Measurements from ENCODE around the gene MCRIP2. TPM values are rescaled to one million over a fixed set of nuclear protein-coding genes. Genes with fewer than 3 reads are reported as not detected.
A peak's percentile ranks its signal among the peaks of the same experiment; 100 is the strongest.

Gene MCRIP2
- polyA plus RNA-seq, 2 of the 4 experiments (the other 2 are of a cell fraction), result 10.7 to 21.3 TPM

DNA sequence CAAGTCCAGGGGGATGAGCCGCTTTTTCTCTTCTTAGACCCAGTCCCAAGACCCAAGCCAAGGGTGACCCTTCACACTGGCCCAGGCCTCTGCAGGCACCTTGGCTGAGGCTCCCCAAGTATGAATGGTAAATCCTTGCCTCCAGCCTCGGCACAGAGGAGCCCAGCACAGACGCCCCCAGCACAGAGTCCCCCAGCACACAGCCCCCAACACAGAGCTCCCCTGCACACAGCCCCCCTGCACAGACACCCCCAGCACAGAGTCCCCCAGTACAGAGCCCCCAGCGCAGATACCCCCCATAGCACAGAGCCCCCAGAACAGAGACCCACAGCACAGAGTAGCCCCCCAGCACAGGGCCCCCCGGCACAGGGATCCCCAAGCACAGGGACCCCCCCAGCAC is 1.0 kb upstream of the MCRIP2 start:
- ATAC-seq, result no peak
- Histone ChIP-seq H3K4me1 (peaks cover 34% of the 10 kb centered on the region), H3K9me3 (no peaks in the 10 kb centered on the region), H3K27ac (peak overlapping the region in 1 of 2 experiments; percentile 94; a peak in 3 of 6 replicates), H3K4me2 (peak overlapping the region; percentile 86; the same call in 2 of the 3 replicates), H3K4me3 (no peak overlapping the region)
- POLR2A ChIA-PET, result interaction anchor here (0.7 kb wide), 1 partner anchor 39 kb away, joined by 7 read pairs; the partner anchor contains the start of gene STUB1
- FAIRE-seq, result no peak
- CTCF ChIA-PET, result interaction anchor here (0.5 kb wide), 1 partner anchor 45 kb away, joined by 3 read pairs; no protein-coding TSS in a partner anchor
- no peak for DNase-seq (ENCODE audit: low read depth in 1 of 2, low spot score in 1 of 2)
- TF ChIP-seq BHLHE40 (IDR thresholded peaks at IDR 0.05; ENCODE audit: low read depth, low read length) (no peak), CEBPB (IDR thresholded peaks at IDR 0.05) (no peak), SREBF2 (IDR thresholded peaks at IDR 0.05) (no peak), NFE2L2 (conservative IDR thresholded peaks at IDR 0.05; ENCODE audit: low read length) (no peak), CBX8 (IDR thresholded peaks at IDR 0.05) (no peak), FOXS1 (CRISPR knock-in tag; IDR thresholded peaks at IDR 0.05) (no peak), FOSB (CRISPR knock-in tag; IDR thresholded peaks at IDR 0.05) (no peak), TP53 (CRISPR knock-in tag; IDR thresholded peaks at IDR 0.05) (no peak), PHF8 (IDR thresholded peaks at IDR 0.05; ENCODE audit: borderline replicate concordance, low read depth) (no peak), ESRRA (IDR thresholded peaks at IDR 0.05; ENCODE audit: borderline replicate concordance, low read length) (no peak), EP300 (IDR thresholded peaks at IDR 0.05) (no peak), RCOR1 (IDR thresholded peaks at IDR 0.05; ENCODE audit: low read depth, low read length) (no peak), MAZ (IDR thresholded peaks at IDR 0.05; ENCODE audit: borderline replicate concordance, low read depth, low read length) (no peak), CHD2 (IDR thresholded peaks at IDR 0.05; ENCODE audit: low read length, partially characterized antibody) (no peak), FOSL2 (IDR thresholded peaks at IDR 0.05) (no peak), FOSL2 (CRISPR knock-in tag; IDR thresholded peaks at IDR 0.05) (no peak), ZSCAN20 (CRISPR knock-in tag; IDR thresholded peaks at IDR 0.05) (no peak)
- TF ChIP-seq, protein P1, sequence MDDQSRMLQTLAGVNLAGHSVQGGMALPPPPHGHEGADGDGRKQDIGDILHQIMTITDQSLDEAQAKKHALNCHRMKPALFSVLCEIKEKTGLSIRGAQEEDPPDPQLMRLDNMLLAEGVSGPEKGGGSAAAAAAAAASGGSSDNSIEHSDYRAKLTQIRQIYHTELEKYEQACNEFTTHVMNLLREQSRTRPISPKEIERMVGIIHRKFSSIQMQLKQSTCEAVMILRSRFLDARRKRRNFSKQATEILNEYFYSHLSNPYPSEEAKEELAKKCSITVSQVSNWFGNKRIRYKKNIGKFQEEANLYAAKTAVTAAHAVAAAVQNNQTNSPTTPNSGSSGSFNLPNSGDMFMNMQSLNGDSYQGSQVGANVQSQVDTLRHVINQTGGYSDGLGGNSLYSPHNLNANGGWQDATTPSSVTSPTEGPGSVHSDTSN (IDR thresholded peaks at IDR 0.05), result no peak
- 100% methylated on average over 3 of the region's 5 CpGs for WGBS (ENCODE audit: missing lambda C conversion rate)

DNA sequence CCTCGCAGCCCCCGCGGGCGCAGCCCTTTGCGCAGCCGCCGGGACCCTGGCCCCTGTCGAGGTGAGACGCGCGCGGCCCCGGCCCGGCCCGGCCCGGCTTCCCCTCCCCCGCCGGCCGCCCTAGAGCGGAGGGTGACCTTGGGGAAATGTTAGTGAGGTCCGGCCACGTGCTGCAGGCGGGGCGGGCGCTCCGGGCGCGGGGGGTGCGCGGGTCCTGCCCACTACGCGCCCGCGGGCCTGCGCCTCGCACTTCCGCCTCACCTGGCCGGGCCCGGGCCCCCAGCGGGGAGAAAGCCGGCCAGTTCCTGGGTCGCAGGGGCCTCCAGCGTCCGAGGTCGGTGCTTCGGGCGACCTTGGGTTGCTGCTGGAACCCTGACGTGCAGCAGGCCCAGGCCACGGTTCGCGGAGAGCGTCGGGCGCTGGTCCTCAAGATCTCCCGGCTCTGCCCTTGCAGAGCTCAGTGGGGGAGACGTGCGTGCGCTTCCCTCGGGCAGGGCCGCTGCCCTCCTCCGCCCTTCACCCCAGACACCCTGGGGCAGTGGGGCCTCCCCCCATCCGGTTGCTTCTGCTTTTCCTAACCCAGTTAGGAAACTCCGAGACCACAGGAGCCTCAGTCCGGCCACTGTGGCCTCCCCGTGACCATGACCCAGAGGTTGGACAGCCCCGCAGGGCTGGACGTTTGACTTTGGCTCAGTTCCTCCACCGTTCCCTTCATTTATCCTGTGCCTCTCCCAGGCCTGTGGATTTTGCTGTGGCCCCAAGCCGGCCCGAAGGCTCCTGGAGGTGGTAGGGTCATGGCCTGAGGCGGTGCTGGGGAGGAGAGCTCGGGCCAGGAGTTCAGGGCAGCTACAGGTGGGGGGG is 791 bp downstream of the MCRIP2 start:
- FAIRE-seq, result no peak
- Histone ChIP-seq H3K27ac (peak overlapping the region; percentile 64 to 94), H3K9me3 (no peaks in the 10 kb centered on the region), H3K4me2 (peak overlapping the region; percentile 86), H3K4me1 (peaks cover 45% of the 10 kb centered on the region), H3K4me3 (peak overlapping the region; percentile 54)
- WGBS (ENCODE audit: missing lambda C conversion rate), result 13% methylated on average over 13 of the region's 72 CpGs
- peak in 1 of 2 experiments; percentile 52 for DNase-seq (ENCODE audit: low read depth in 1 of 2, low spot score in 1 of 2)
- POLR2A ChIA-PET, result no interaction called here
- TF ChIP-seq RCOR1 (IDR thresholded peaks at IDR 0.05; ENCODE audit: low read depth, low read length), result no peak
- TF ChIP-seq RNF2 (IDR thresholded peaks at IDR 0.05; ENCODE audit: borderline replicate concordance, low read depth), result no peak; the same call in 1 of the 2 replicates
- TF ChIP-seq MYC (IDR thresholded peaks at IDR 0.05; ENCODE audit: borderline replicate concordance, low read length), result no peak
- no peak for TF ChIP-seq FOSL2 (IDR thresholded peaks at IDR 0.05)
- TF ChIP-seq FOSL2 (CRISPR knock-in tag; IDR thresholded peaks at IDR 0.05), result no peak
- TF ChIP-seq, protein P2, sequence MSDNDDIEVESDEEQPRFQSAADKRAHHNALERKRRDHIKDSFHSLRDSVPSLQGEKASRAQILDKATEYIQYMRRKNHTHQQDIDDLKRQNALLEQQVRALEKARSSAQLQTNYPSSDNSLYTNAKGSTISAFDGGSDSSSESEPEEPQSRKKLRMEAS (IDR thresholded peaks at IDR 0.05), result peak; percentile 56
- TF ChIP-seq ZC3H11A (IDR thresholded peaks at IDR 0.05), result no peak
- no peak for TF ChIP-seq POLR2A (IDR thresholded peaks at IDR 0.05; ENCODE audit: low read length)
- no peak for TF ChIP-seq NFE2L2 (conservative IDR thresholded peaks at IDR 0.05; ENCODE audit: low read length)
- no peak for TF ChIP-seq EHMT2 (IDR thresholded peaks at IDR 0.05; ENCODE audit: low read depth)
- TF ChIP-seq CEBPB (IDR thresholded peaks at IDR 0.05), result no peak
- no peak for TF ChIP-seq EHF (CRISPR knock-in tag; IDR thresholded peaks at IDR 0.05)
- TF ChIP-seq PHF8 (IDR thresholded peaks at IDR 0.05; ENCODE audit: borderline replicate concordance, low read depth), result peak; percentile 8; the same call in 1 of the 2 replicates
- no peak for TF ChIP-seq HOXB5 (CRISPR knock-in tag; IDR thresholded peaks at IDR 0.05)
- no peak for TF ChIP-seq CBX2 (IDR thresholded peaks at IDR 0.05; ENCODE audit: borderline replicate concordance, low read depth)
- TF ChIP-seq CHD4 (IDR thresholded peaks at IDR 0.05; ENCODE audit: borderline replicate concordance), result no peak
- TF ChIP-seq HDAC2 (IDR thresholded peaks at IDR 0.05), result no peak
- peak; percentile 66; the same call in 1 of the 2 replicates for TF ChIP-seq E2F6 (IDR thresholded peaks at IDR 0.05; ENCODE audit: borderline replicate concordance, low read depth)
- no peak for TF ChIP-seq SREBF2 (IDR thresholded peaks at IDR 0.05)
- no peak for TF ChIP-seq BHLHE40 (IDR thresholded peaks at IDR 0.05; ENCODE audit: low read depth, low read length)
- TF ChIP-seq, protein P1 (IDR thresholded peaks at IDR 0.05), result no peak
- TF ChIP-seq RFX5 (IDR thresholded peaks at IDR 0.05), result no peak
- no peak for TF ChIP-seq RAD21 (conservative IDR thresholded peaks at IDR 0.05 in 1 of 2, IDR thresholded peaks at IDR 0.05 in 1 of 2)
- ATAC-seq, result peak; percentile 25 to 38
- CTCF ChIA-PET, result interaction anchor here (0.6 to 2.0 kb wide), 4 partner anchors 17 to 52 kb away, joined by 3 to 10 read pairs (median 3); partner anchors contain the start of gene RAB40C
